ENCODE data around the gene FBXO31.
"Not testable (repeated sequence)": the region's sequence is repeated elsewhere in the genome, so short reads cannot be mapped to it uniquely, and the experiment has no call there.

FBXO31 gene

DNA sequence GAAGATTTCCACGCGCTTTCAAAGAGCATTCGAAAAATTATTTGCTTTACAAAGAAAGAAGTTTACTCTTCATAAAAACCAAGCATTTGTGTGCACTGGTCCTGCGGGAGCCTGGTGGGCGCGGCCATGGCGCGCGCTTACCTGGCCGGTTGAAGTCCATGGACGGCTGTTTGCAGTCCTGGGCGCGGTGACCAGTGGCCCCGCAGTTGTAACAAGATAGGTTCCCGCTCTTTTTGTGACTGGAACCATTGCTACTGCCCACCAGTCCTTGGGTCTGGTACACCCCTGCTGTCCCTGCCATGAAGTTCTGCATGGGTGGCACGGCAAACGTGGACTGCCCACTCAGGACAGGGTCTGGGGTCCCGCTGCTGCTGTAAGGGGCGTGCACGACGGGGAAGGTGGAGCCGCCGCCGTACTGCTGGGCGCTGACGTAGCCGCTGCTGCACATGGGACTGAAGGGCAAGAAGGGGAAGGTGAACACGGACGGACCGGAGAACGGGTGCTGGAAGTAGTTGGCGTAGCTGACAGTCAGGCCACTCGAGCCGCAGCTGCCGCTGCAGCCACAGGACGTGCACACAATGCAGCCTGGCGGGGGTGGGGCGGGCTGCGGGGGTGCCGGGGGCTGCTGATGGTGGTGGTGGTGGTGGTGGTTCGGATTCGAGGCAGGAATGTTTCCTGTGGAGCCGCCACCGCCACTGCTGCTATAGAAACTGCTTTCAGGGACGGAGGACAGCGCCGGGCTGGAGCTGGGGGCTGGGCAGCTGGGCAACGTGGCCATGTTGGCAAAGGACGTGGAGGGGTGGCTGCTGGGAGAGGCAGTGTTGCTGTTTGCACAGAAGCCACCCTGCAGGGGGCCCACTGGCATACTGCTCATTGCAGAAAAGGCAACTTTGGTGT lies 28.0 kb upstream of the FBXO31 start:
- DNase-seq (ENCODE audit: low spot score): no peak

DNA sequence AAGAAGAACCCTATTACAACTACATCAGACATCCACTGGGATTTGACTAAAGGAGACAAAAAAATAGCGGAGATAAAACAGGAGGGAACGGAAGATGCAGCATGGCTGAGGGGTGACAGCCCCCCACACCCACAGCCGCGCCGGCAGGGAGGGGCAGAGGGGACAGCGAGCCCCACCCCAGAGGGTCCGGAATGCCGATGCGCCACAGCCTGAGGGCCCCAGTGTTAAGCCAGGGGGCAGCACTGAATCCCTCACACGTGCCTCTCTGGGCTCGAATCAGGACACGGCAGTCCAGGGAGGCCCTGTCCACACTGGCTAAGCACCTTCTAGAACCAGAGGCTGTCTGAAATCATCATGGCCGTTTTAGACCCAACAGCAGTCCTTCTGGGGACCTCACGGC lies 27.4 kb upstream of the FBXO31 start:
- peak; percentile 48 for DNase-seq (ENCODE audit: low spot score)

DNA sequence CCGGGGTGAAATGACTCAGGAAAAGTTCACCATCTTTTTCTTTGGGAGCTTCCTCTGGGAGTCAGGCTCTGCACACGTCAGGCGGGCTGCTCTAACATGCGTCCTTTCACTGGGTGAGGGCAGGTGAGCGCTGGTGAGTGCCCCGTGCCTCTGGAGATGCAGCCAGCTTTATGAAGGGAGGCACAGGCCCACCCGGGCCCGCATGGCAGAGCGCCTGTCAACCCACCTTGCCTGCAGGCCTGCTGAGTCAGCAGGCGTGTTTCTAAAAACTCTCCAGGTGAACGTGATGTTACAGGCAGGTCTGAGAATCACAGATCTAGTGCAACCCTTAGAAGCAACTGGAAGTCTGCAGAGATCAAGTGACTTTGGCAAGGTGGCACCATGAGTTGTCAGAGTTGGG lies 27.0 kb upstream of the FBXO31 start:
- no peak for DNase-seq (ENCODE audit: low spot score)

DNA sequence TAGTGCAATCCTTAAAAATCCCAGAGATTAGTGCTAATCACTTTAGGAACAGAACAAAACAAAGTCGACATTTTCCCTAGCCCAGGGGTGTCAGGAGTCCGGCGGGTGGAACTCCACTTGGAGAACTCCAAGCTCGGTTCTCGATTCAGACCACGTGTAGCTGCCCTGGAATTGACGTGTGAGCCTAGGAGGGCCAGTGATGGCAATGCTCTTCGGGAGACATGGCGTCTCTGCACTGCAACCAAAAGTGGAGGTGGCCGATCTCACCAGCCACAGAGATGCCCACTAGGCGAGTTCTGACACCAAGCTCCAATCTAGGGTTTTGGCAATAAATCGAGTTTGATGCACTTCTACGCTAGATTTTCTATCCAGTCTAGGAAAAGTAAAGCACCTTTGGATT lies 26.2 kb upstream of the FBXO31 start:
- no peak for DNase-seq (ENCODE audit: low spot score)

DNA sequence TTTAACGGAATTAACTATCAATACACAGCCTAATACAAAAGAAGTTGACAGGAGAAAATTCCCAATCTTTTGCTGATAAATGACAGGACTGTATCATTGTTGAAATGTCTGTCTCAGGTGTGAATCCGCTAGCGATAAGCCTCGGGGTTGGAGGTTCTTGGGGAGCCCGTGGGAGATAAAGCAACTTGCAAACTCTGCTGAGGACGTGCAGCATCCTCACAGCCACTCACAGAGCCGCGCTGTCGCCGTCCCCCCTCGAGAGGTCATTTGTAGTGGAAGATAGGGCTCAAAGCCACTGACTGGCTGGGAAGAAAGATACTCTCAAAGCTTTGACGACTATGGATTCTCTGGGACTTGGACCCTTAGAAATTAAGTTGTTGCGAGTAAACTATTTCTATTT lies 25.6 kb upstream of the FBXO31 start:
- DNase-seq (ENCODE audit: low spot score): no peak

DNA sequence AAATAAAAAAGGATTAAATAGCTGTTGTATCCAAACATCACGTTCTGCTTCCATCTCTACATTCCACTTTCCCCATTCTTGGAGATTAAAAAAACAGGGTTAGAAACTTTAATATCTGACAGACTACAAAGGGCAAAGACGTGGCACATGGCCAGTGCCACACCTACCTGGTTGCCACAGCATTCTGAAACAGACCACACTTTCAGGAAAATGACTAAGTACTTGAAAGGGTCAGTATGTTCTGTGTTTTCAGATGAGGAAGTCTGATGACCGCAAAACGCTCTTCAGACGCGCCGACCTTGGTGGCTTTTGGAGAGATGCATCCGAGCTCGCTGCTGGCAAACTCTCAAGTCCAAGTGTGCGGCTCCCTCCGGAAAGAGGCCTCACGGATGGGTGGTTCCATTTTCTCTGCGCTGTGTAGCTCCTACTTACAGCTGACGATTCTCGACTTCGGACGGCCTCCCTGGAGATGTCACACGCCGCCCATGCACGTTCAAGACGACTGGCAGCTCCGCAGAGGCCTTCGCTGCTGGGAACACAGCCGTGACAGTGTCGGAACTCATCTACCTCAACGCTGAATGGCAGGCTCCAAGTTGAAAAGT lies 24.0 kb upstream of the FBXO31 start:
- DNase-seq (ENCODE audit: low spot score): no peak

DNA sequence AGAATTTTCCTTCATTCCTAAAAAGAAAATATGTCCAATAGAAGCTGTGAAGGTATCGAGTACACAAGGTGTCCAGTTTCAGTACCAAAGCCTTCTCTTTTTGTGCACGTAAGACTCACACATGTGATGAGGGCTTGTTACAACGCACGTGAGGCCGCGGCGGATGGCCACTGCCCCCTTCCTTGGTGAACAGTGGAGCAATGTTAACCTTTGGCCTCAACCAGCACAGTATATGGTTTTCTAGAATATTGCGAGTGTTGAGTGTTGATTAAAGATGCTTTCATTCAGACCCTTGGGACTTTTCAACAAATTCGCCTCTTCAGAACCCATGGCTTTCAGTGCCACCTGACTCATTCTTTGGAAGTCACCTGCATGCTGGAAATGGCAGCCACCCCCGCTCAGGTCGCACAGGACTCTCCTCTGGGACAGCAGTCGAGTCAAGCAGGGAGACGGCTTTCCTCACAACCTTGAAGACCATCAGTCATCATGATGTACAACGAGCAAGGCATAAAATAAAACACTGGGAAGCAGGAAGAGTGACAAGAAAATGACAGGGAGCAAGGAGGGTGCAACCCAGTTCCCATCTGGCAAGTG lies 23.0 kb upstream of the FBXO31 start:
- DNase-seq (ENCODE audit: low spot score): no peak

DNA sequence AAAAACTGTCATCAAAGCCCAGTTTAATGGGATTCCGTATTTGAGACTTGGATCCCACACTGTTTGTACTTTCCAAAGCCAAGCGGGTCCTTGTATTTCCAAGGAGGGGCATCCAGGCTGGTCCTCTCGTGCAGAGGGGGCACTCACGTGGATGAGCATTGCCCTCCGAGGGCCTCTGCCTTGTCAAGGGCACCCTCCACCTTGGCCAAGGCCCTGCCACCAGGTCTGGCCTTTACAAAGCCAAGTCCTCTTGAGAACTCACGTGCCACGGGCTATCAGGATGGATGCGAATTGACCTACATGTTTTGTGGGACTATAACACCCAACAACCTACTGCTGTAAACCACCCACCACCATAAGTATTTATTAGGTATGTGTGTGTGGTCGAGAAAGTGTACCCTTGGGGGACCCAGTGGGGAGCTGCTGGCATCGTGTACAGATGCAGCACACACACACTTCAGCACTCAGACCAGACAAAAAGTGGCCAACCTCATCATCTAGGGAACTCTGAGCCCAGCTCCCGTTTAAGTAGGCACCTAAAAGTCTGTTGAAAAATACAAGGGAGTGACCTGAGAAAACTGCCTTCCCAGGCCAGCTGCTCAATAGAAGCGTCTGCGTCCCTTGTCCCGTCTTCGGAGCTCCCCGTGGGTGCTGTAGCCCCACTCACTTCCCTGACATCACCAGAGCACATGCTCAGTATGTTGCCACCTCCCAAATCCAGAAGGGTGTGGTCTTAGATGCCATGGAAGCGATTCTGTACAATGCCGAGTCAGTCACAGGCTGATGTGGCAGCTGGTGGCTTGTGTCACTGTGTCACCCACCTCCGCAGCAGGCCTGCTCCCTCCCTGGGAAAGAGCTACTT lies 21.4 kb upstream of the FBXO31 start:
- DNase-seq (ENCODE audit: low spot score): no peak

DNA sequence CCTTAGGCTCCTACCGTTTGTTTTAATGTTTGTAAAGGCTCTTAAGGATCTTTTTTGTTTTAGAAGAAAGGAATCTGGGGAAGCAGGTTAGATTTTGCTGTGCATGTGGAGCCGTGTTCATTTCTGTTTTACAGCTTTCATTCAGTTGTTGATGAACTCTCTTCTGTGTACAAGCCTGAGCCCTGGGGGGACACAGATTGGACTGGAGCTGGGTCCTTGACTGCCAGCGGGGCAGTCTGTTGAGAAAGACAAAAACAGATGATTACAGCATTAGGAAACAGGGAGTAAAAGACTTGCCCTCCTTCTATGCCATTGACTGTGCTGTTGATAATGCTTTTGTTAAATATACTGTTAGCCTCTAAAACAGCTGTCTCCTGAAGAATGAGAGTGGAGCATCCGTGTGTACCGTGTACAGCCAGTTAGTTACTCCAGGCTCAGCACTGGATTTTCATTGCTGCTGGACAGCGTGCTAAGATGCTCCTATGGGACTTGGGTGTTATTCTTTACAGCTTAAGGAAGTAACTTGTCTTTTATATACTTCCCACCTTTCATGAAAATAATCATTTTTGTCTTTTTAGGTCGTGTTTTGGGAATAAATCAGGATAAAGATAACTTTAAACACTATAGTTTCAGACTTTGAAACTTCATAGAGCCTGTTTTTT lies 11.7 kb upstream of the FBXO31 start:
- DNase-seq (ENCODE audit: low spot score): no peak

DNA sequence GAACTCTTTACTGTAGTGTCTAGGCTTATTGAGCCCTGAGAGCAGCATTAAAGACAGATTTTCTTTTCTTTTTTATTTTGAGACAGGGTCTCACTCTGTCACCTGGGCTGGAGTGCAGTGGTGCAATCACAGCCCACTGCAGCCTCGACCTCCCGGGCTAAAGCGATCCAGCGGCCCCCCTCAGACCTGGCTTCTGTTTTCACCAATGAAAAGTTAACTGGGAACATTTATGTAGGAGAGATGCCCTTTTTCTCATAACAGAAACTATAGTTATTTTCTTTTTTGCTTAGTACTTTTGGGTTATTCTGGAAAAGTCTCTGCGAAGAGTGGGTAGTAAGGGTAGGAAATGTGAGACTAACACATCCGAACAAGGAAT lies 10.1 kb upstream of the FBXO31 start:
- no peak for DNase-seq (ENCODE audit: low spot score)

DNA sequence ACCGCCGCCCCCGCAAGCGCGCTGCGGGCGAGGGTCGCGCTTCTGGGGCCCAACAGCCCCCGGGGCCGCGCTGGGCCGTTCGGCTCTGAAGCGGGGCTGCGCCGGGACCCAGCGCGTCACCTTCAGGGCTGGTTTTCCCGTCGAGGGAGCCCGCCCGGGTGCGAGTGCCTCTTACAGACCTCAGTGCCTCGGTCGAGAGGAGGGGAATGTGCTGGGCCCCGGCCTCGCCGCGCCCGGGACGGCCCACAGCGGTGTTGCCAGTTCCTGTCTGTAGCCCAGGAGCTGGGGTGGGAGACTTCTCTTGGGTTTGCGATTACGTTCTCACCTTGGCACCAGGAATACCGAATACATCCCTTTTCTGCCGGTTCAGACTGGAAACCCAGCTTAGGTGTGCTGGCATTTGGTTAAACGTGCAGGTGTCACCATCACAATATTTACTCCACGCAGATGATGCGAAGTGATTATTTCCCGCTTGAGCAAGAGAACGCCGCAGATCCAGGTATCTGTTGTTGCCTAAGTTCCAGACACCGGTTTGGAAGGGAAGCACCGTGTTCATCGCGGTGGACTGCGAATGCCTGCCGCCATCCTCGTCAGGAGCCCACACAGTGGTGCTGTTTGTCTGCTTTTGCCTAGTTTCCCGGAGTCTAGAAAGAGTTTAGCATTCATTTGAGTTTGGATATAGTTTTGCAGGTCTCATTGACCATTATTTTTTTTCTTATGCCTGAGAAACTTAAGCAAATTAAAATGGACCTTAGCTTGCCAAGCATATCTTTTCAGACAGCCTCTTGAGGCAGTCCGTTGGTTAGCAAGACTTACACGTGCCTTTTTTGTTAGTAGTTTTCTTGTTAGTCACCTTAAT lies 9.5 kb upstream of the FBXO31 start:
- peak; percentile 50 for DNase-seq (ENCODE audit: low spot score)

DNA sequence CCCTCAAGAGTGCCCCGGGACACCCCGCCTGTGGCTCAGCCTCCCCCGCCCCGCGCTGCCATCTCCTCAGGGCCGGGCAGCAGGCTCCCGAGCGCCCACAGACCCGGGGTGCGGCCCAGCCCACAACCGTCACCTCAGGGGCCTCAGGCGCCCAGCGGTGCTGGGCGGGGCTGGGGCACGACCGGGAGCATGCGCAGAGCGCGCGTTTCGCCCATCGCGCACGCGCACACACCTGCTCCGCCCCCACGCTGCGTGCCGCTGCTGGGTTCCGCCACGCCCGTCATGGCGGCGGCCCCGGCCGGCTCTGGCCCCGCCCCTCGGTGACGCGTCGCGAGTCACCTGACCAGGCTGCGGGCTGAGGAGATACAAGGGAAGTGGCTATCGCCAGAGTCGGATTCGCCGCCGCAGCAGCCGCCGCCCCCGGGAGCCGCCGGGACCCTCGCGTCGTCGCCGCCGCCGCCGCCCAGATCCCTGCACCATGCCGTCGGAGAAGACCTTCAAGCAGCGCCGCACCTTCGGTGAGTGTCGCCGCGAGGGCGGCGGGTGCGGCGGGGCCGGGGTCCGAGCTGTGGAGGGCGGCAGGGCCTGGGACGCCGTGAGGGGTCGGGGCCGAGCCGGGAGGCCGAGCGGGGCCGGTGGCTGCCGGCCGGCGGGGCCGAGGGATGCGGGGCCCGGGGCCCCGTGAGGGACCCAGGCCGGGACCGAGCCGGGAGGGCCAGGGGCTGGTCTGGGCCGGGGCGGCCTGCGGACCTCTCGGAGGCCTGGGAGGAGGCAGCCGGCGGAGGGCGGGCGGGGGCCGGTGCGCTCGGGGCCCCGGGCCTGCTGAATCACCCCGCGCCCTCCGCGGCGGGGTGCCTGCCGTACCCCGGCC lies 8.6 kb upstream of the FBXO31 start, which contains the start of gene MAP1LC3B:
MAP1LC3B (plus strand) TSS at position 387 of the 871 bp plus-strand sequence; CDS start at position 479, 92 bp downstream.
- peak; percentile 96 for DNase-seq (ENCODE audit: low spot score)

DNA sequence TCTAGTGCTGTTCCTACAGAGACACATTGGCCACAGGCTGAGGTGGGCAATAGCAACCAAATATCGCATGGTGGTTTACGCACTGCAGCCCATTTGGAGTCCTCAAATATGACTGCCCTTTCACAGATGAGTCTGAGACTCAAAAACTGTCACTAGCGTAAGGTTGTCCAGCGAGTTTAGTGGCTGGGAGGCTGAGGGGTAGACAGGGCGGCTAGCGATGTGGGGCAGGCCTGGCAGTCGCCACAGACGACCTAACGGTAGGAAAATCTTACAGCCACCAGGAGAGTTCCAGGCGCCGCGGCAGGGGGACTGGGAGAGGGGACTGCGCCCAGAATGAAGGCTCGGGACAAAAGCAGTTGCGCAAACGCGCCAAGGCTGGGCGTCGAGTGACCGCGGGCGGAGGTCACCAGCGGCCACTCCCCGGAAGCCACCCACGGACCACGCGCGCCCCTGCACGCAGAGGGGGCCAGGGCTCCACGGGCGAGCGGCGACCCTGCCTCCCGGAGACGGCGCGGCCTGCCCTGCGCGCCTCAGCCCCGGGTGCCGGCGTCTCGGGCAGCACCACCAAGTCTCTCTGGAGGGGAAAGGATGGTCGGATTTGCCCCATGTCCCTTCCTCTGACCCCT lies 7.9 kb upstream of the FBXO31 start:
- no peak for DNase-seq (ENCODE audit: low spot score)

DNA sequence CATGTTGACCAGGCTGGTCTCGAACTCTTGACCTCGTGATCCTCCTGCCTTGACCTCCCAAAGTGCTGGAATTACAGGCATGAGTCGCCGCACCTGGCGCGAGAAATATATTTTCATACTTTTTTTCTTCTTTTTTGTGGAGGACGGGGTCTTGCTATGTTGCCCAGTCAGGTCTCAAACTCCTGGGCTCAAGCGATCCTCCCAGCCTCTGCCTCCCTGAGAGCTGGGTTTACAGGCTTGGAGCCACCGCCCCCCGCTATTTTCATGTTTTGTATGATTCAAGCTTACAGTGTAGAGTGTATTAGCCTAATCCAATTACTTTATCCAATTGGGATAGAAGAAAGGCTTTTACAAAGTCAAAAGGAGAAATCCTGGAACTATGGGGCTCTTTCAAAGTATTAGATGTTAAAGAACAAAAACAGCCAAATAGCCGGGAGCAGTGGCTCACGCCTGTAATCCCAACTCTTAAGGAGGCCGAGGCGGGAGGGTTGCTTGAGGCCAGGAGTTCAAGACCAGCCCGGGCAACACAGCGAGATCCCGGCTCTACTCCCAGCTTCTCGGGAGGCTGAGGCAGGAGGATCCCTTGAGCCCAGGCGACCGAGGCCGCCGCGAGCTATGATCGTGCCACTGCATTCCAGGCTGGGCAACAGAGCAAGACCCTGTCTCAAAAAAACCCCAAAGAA lies 7.2 kb upstream of the FBXO31 start:
- no peak for DNase-seq (ENCODE audit: low spot score)

DNA sequence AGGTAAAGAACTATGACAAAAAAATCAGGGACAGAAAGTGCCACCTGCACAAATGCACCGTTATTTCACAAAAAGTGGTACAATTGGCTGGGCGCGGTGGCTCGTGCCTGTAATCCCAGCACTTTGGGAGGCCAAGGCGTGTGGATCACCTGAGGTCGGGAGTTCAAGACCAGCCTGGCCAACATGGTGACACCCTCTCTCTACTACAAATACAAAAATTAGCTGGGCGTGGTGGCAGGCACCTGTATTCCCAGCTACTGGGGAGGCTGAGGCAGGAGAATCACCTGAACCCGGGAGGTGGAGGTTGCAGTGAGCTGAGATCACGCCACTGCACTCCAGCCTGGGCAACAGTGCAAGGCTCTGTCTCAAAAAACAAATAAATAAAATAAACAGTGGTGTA lies 6.3 kb upstream of the FBXO31 start:
- DNase-seq (ENCODE audit: low spot score): not testable (repeated sequence)

DNA sequence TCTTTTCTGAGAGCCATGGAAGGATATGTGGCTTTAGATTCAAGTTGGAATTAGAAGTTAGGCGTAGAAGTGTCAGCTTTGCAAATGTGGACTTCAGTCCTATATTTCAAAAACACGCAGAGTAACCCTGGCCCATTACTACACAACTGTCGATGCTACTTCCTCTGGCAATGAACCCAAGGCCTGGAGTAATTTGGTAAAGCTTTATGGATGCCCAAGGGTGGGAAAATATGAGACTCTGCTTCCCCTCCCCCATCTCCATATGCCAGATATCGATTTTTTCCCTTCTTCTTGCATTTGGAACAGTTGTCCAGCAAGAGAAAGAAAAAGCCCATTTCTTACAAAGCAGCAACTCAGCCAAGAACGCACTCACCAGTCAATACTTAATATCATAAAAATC lies 5.7 kb upstream of the FBXO31 start:
- DNase-seq (ENCODE audit: low spot score): no peak

DNA sequence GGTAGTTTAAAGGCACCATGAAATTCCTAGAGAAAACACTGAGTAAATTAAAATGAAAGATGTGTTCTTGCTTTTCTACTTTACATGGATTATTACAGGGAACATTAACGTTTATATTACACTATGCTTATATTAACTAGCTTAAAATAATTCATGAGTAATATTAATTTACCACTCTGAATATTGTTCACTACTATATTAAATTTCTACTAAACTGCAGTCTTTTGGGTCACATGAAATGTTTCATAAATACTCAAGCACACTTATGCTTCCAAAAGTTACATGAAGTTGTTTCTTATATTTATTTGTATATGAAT lies 5.2 kb upstream of the FBXO31 start:
- no peak for DNase-seq (ENCODE audit: low spot score)

DNA sequence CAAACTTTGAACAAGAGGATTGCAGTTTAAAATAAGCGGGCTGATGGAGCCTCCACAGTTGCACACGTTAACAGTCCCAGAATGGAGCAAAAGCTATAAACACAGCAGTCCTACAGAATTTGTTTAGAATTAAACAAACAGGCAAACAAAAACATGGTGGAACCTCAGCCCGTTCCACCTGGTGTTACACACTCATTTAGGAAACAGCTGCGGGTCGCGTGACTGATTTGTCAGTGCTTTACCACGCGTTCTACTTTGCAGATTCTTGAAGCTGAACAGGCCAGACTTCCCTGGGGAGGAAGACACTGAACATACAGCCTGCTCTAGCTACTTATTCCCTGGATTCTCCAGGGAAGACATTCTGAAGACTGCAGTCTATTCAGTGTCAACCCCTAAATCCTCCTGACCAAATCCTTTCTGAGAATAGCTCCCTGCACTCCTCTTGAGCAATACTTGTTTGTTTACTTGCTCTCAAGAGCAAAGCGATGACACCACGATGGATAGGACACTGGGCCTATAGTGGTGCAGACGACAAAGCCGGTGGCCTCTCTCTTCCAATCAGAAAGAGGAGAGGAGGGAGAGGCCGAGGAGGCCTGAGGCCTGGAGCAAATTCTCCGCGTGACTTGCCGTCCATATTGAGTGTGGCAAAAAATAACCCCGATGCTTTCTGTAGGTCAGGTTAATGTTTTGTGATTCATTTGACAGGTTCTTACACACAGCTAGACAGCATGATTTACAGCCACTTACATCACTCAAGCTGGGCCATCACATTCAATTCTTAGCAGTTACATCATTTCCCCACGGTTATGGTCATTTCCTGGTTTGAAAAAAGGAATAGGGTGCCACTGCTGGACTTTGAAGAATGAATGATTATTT lies 4.6 kb upstream of the FBXO31 start:
- peak; percentile 85 for DNase-seq (ENCODE audit: low spot score)
